GM12878 (cell line): Measurements from ENCODE around the gene COL26A1. TPM values are rescaled to one million over a fixed set of nuclear protein-coding genes. Genes with fewer than 3 reads are reported as not detected.

Source experiments
- ATAC-seq: fragments of 200-7000 bp; cut with Tn5 transposase; 3 replicates; pipeline ENCODE4 v1.9.1; 2020; ENCODE audit warnings: mild to moderate bottlenecking, moderate library complexity
- BruUV-seq: library from RNA; stranded (reverse); fragments of 400-500 nt; replicated peaks from 2 replicates; lab custom pipeline; 2021; lab: Mats Ljungman, UMichigan
- CTCF ChIA-PET: fragments of 300-600 bp; sonication (Branson Sonifier 250); formaldehyde crosslinking; extraction: SDS; loops from one replicate; lab custom pipeline; 2021; ENCODE audit warnings: inconsistent platforms; lab: Yijun Ruan, JAX
- POLR2A ChIA-PET: fragments of 350-600 bp; formaldehyde crosslinking; extraction: SDS; loops from one replicate; lab custom pipeline; 2021; ENCODE audit warnings: inconsistent platforms; lab: Charles Lee
- RAD21 ChIA-PET: fragments of 300-600 bp; sonication (Branson Sonifier 250); formaldehyde crosslinking; loops from one replicate; lab custom pipeline; 2023; ENCODE audit warnings: antibody characterized with exemption; ENCODE audit not compliant: unreplicated experiment; lab: Charles Lee
- SMC1A ChIA-PET: fragments of 300-600 bp; sonication (Branson Sonifier 250); formaldehyde crosslinking; loops from one replicate; lab custom pipeline; 2023; ENCODE audit not compliant: unreplicated experiment, uncharacterized antibody; lab: Charles Lee
- DNase-seq: peaks from one replicate; pipeline ENCODE4 v3.0.0-alpha.2; 2011; ENCODE audit warnings: low read depth, low spot score
- FAIRE-seq: peaks from 3 replicates; lab custom pipeline; 2011; peaks lifted over from hg19 to GRCh38; lab: Jason Lieb, UNC
- H2AFZ ChIP-seq: 2 replicates; pipeline ENCODE4 v1.6.0; 2011; ENCODE audit warnings: low read depth, low read length, control low read depth; ENCODE audit not compliant: control insufficient read depth
- H3K27ac ChIP-seq: 2 replicates; pipeline ENCODE4 v1.5.1; 2011; ENCODE audit warnings: control low read depth; ENCODE audit not compliant: control insufficient read depth, insufficient read depth
- H3K27me3 ChIP-seq, 2 experiments: replicated peaks in 1 of 2; 2 replicates each; pipeline versions ENCODE4 v1.6.0 to v1.6.1; 2011; ENCODE audit warnings: low read length in 1 of 2; ENCODE audit not compliant: control insufficient read depth in 2 of 2, insufficient read depth in 2 of 2
- H3K36me3 ChIP-seq, 2 experiments: 2 replicates each; pipeline ENCODE4 v1.5.1; 2011; ENCODE audit warnings: low read length in 1 of 2; ENCODE audit not compliant: control insufficient read depth in 2 of 2, insufficient read depth in 2 of 2
- H3K4me1 ChIP-seq: 2 replicates; pipeline ENCODE4 v1.6.1; 2011; ENCODE audit warnings: mild to moderate bottlenecking, low read length, moderate library complexity, mixed read lengths; ENCODE audit not compliant: control insufficient read depth, insufficient read depth
- H3K4me2 ChIP-seq: 2 replicates; pipeline ENCODE4 v1.6.0; 2011; ENCODE audit warnings: control low read depth; ENCODE audit not compliant: control insufficient read depth, insufficient read depth
- H3K4me3 ChIP-seq: fragments of 200-600 bp; sonication (generic); 2 replicates; pipeline ENCODE4 v1.5.1; 2016
- H3K79me2 ChIP-seq: 2 replicates; pipeline ENCODE4 v1.6.0; 2011; ENCODE audit warnings: low read length; ENCODE audit not compliant: control insufficient read depth, insufficient read depth
- H3K9ac ChIP-seq: 2 replicates; pipeline ENCODE4 v1.8.0; 2011; ENCODE audit warnings: low read length, control low read depth, mixed read lengths; ENCODE audit not compliant: control insufficient read depth, insufficient read depth
- H3K9me3 ChIP-seq: replicated peaks from 3 replicates; pipeline ENCODE4 v1.5.1; 2011; ENCODE audit warnings: mild to moderate bottlenecking, low read length; ENCODE audit not compliant: control insufficient read depth, insufficient read depth
- H4K20me1 ChIP-seq: 2 replicates; pipeline ENCODE4 v1.6.0; 2011; ENCODE audit not compliant: control insufficient read depth, insufficient read depth
- ASH2L ChIP-seq: fragments of 300-600, 200-600 bp; sonication (generic); IDR thresholded peaks from 2 replicates; pipeline ENCODE4 v1.6.1; 2017; ENCODE audit warnings: low read depth, mild to moderate bottlenecking, borderline replicate concordance
- CHD1 ChIP-seq: IDR thresholded peaks from 2 replicates; pipeline ENCODE4 v1.6.1; 2012; ENCODE audit warnings: low read depth, low read length, improper control_type of control experiment
- ETV6 ChIP-seq, 2 experiments: fragments of 450-650 bp in 1 of 2; IDR thresholded peaks in 1 of 2; conservative IDR thresholded peaks in 1 of 2; 2 replicates each; pipeline ENCODE4 v1.6.1; 2014; ENCODE audit warnings: antibody characterized with exemption in 1 of 2, borderline replicate concordance in 1 of 2, low read depth in 1 of 2, mild to moderate bottlenecking in 1 of 2, moderate library complexity in 1 of 2
- MEF2B ChIP-seq: fragments of 450-650 bp; IDR thresholded peaks from 2 replicates; pipeline ENCODE4 v1.6.1; 2018; ENCODE audit warnings: mild to moderate bottlenecking, moderate library complexity; ENCODE audit not compliant: partially characterized antibody, poor library complexity, severe bottlenecking
- SIN3A ChIP-seq: IDR thresholded peaks from 2 replicates; pipeline ENCODE4 v1.6.1; 2012; ENCODE audit warnings: low read depth, low read length, improper control_type of control experiment
- SREBF1 ChIP-seq: IDR thresholded peaks from 2 replicates; pipeline ENCODE4 v1.6.1; 2012; ENCODE audit warnings: mild to moderate bottlenecking, low read length
- STAT3 ChIP-seq: IDR thresholded peaks from 2 replicates; pipeline ENCODE4 v1.6.1; 2011; ENCODE audit warnings: low read depth, low read length, improper control_type of control experiment
- YBX1 ChIP-seq: fragments of 450-650 bp; IDR thresholded peaks from 2 replicates; pipeline ENCODE4 v1.6.1; 2016; ENCODE audit warnings: antibody characterized with exemption
- WGBS: methylation state at CpG from one replicate; pipeline ENCODE4 v1.1.6; 2016; ENCODE audit warnings: low lambda C conversion rate; ENCODE audit not compliant: insufficient replicate concordance, insufficient coverage; ENCODE audit errors: missing lambda C conversion rate; 5-methylcytosine and 5-hydroxymethylcytosine counted together
- in situ Hi-C: fragments of 300-500 bp; cut with MboI; formaldehyde crosslinking; loops from 9 replicates; pipeline ENCODE4 v1.14.3; 2018; ENCODE audit warnings: mixed read lengths
- intact Hi-C: fragments of 100-400 bp; cut with micrococcal nuclease; formaldehyde crosslinking; loops from one replicate; pipeline ENCODE4 v1.14.2; 2022; ENCODE audit not compliant: unreplicated experiment
- polyA plus RNA-seq, 11 experiments: library from polyadenylated mRNA; depleted of rRNA in 4 of 11; unstranded in 6 of 11; stranded (reverse) in 5 of 11; fragments of >200 nt; fragmentation: Nextera tagmentation in 4 of 11; fragmentation: Illumina TruSeq in 1 of 11; extraction: Ambion mirVana in 4 of 11; extraction: Trizol in 1 of 11; gene quantifications; 1 replicate in 1 of 11; 2 replicates in 10 of 11; pipeline versions ENCODE4 v1.2.1 to v1.2.3, GENCODE V29; 2011 to 2016; ENCODE audit warnings: inconsistent platforms in 2 of 11, missing spikeins in 2 of 11, low read depth in 1 of 11
- total RNA-seq, 4 experiments: library from RNA; depleted of rRNA in 3 of 4; stranded (reverse); fragments of >200 nt in 3 of 4; fragmentation: Illumina TruSeq in 1 of 4; extraction: Trizol in 1 of 4; gene quantifications; 2 replicates each; pipeline versions ENCODE4 v1.2.1 to v1.2.3, GENCODE V29; 2013 to 2021
- TF ChIP-seq, protein P1 (sequence below): IDR thresholded peaks from 2 replicates; pipeline ENCODE4 v1.6.1; 2012; ENCODE audit warnings: low read depth, low read length, improper control_type of control experiment
- TF ChIP-seq, protein P2 (sequence below): IDR thresholded peaks from 2 replicates; pipeline ENCODE4 v1.6.1; 2011; ENCODE audit warnings: mild to moderate bottlenecking, low read depth, low read length, moderate library complexity; ENCODE audit not compliant: insufficient replicate concordance

COL26A1 gene
- total and polyA plus RNA-seq, 10 of the 15 experiments (the other 5 are each of a cell fraction or from before 2014, with no cell fraction given) = 0.08 TPM; not detected in 9

DNA sequence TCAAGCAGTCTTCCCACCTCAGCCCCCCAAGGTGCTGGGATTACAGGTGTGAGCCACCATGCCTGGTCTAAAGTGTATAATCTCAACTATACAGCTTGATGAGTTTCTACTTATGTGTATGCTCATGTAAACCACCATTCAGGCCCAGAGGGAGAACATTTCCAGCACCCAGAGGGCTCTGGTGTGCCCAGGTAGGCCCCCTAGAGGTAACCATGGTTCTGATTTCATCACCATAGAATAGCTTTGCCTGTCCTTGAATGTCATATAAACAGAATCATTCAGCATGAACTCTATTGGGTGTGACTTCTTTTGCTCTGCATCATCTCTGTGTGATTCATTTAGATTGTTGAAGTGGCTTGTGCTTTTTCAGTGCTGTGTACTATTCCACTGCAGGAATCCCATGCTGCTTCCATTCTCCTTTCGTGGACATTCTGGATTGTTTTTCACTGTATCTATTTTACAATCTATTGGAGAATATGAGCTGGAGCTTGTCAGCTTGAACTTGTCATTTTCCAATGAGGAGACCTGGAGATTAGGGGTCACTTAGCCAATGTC is 35.2 kb downstream of the COL26A1 start:
- Histone ChIP-seq H3K9me3 (no peaks in the 10 kb centered on the region), H3K4me2 (no peak overlapping the region), H3K4me1 (no peaks in the 10 kb centered on the region), H3K79me2 (no peaks in the 10 kb centered on the region), H2AFZ (no peak overlapping the region), H3K9ac (no peak overlapping the region), H4K20me1 (no peaks in the 10 kb centered on the region)
- intact Hi-C loops = no loop called here
- no peak for ATAC-seq
- ChIA-PET CTCF (no interaction called here), POLR2A (no interaction called here), RAD21 (no interaction called here)
- no peak for DNase-seq
- TF ChIP-seq SIN3A = no peak
- TF ChIP-seq MEF2B = no peak
- TF ChIP-seq, protein P1, sequence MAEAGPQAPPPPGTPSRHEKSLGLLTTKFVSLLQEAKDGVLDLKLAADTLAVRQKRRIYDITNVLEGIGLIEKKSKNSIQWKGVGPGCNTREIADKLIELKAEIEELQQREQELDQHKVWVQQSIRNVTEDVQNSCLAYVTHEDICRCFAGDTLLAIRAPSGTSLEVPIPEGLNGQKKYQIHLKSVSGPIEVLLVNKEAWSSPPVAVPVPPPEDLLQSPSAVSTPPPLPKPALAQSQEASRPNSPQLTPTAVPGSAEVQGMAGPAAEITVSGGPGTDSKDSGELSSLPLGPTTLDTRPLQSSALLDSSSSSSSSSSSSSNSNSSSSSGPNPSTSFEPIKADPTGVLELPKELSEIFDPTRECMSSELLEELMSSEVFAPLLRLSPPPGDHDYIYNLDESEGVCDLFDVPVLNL = no peak
- TF ChIP-seq, protein P2, sequence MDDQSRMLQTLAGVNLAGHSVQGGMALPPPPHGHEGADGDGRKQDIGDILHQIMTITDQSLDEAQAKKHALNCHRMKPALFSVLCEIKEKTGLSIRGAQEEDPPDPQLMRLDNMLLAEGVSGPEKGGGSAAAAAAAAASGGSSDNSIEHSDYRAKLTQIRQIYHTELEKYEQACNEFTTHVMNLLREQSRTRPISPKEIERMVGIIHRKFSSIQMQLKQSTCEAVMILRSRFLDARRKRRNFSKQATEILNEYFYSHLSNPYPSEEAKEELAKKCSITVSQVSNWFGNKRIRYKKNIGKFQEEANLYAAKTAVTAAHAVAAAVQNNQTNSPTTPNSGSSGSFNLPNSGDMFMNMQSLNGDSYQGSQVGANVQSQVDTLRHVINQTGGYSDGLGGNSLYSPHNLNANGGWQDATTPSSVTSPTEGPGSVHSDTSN = no peak
- no peak for TF ChIP-seq CHD1
- no peak for TF ChIP-seq ASH2L
- no peak for TF ChIP-seq SREBF1
- TF ChIP-seq YBX1 = no peak
- no peak for TF ChIP-seq ETV6 (conservative IDR thresholded peaks at IDR 0.05 in 1 of 2, IDR thresholded peaks at IDR 0.05 in 1 of 2; ENCODE audit: borderline replicate concordance in 1 of 2, low read depth in 1 of 2)
- TF ChIP-seq STAT3 = no peak
- TF ChIP-seq, all 136 proteins: peak for 0
- Histone ChIP-seq H3K36me3 (no peaks in the 10 kb centered on the region), H3K4me3 (no peak overlapping the region), H3K27me3 (no peaks in the 10 kb centered on the region; a peak in 2 of 4 replicates), H3K27ac (no peak overlapping the region)
- WGBS = 0% methylated on average over 1 of the region's 1 CpG
- SMC1A ChIA-PET = no interaction called here
- in situ Hi-C loops = no loop called here
- BruUV-seq = no TSS peak
- no peak for FAIRE-seq
